OCI-LY1 (cell line): ENCODE data around the gene RAB6A.

Experiments
- EZH2 ChIP-seq: fragments of 200-600 bp; sonication (generic), shearing (Covaris generic); IDR thresholded peaks from 2 replicates; pipeline ENCODE4 v1.8.0; 2017; ENCODE audit warnings: borderline replicate concordance, mixed run types, mild to moderate bottlenecking, antibody characterized with exemption, low read length, moderate library complexity, mixed read lengths
- TF ChIP-seq, protein P1 (sequence below): fragments of 200-600 bp; sonication (generic), shearing (Covaris generic); IDR thresholded peaks from 2 replicates; pipeline ENCODE4 v1.5.1; 2017; ENCODE audit warnings: mild to moderate bottlenecking, antibody characterized with exemption, low read length, moderate library complexity, mixed read lengths

DNA sequence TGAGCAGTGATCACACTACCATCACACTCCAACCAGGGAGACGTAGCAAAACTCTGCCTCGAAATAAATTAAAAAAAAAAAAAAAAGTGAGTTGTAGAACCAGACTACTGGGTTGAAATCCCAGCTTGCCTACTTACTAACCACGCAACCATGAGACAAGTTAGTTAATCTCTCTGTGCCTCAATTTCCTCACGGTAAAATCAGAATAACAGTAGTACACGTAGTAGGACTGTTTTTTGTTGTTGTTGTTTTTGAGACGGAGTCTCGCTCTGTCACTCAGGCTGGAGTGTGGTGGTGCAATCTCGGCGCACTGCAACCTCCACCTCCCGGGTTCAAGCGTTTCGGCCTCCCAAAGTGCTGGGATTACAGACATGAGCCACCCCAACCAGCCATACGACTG, 14.2 kb downstream of the RAB6A start:
- TF ChIP-seq, protein P1, sequence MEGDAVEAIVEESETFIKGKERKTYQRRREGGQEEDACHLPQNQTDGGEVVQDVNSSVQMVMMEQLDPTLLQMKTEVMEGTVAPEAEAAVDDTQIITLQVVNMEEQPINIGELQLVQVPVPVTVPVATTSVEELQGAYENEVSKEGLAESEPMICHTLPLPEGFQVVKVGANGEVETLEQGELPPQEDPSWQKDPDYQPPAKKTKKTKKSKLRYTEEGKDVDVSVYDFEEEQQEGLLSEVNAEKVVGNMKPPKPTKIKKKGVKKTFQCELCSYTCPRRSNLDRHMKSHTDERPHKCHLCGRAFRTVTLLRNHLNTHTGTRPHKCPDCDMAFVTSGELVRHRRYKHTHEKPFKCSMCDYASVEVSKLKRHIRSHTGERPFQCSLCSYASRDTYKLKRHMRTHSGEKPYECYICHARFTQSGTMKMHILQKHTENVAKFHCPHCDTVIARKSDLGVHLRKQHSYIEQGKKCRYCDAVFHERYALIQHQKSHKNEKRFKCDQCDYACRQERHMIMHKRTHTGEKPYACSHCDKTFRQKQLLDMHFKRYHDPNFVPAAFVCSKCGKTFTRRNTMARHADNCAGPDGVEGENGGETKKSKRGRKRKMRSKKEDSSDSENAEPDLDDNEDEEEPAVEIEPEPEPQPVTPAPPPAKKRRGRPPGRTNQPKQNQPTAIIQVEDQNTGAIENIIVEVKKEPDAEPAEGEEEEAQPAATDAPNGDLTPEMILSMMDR = no peak
- TF ChIP-seq EZH2 = no peak
